DND-41 (cell line): Measurements from ENCODE around the gene CAVIN2.

ENCODE experiments used
- CTCF ChIP-seq: IDR thresholded peaks from 2 replicates; pipeline ENCODE4 v1.5.1; 2012; ENCODE audit warnings: borderline replicate concordance, low read length, moderate library complexity, mild to moderate bottlenecking; ENCODE audit not compliant: poor library complexity, severe bottlenecking; ENCODE audit errors: extremely low read depth
- EZH2 ChIP-seq: IDR thresholded peaks from 3 replicates; pipeline ENCODE4 v1.6.1; 2012; ENCODE audit warnings: borderline replicate concordance, low read depth, mild to moderate bottlenecking, moderate library complexity, low read length, inconsistent platforms; ENCODE audit not compliant: severe bottlenecking

GRCh38 chr2:191799526-191799925 is 47.4 kb downstream of the CAVIN2 start:
- TF ChIP-seq CTCF = no peak
- no peak for TF ChIP-seq EZH2
